ENCODE data around the gene OST4.

DNA sequence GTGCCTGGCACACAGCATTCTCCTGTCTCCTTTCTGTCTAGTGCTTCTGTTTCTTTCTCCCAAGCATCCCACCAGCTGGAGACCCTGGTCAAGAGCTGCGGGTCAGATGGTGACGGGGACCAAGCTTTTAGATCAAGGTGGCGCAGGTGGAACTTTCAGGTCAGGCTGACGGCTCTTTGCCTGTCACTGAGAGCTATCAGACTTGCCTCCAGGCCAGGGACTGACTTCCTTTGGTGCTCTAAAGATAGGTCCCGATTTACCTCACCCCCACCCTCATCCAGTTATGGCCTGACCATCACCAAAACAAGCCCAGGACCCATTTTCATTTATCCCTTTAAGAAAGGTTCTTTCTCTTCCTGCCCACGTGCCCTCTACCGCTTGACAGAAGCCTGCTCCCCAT, 5.8 kb upstream of the OST4 start:
- TF ChIP-seq EP300 (IDR thresholded peaks at IDR 0.05) (no peak), POLR2AphosphoS5 (IDR thresholded peaks at IDR 0.05) (no peak), POLR2A (IDR thresholded peaks at IDR 0.05) (no peak)
- TF ChIP-seq, protein P1, sequence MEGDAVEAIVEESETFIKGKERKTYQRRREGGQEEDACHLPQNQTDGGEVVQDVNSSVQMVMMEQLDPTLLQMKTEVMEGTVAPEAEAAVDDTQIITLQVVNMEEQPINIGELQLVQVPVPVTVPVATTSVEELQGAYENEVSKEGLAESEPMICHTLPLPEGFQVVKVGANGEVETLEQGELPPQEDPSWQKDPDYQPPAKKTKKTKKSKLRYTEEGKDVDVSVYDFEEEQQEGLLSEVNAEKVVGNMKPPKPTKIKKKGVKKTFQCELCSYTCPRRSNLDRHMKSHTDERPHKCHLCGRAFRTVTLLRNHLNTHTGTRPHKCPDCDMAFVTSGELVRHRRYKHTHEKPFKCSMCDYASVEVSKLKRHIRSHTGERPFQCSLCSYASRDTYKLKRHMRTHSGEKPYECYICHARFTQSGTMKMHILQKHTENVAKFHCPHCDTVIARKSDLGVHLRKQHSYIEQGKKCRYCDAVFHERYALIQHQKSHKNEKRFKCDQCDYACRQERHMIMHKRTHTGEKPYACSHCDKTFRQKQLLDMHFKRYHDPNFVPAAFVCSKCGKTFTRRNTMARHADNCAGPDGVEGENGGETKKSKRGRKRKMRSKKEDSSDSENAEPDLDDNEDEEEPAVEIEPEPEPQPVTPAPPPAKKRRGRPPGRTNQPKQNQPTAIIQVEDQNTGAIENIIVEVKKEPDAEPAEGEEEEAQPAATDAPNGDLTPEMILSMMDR (IDR thresholded peaks at IDR 0.05): no peak

Measured in sigmoid colon (tissue), 4 donors.